Rectal smooth muscle tissue (tissue), 1 donor: ENCODE results near the gene MS4A4E.
"Not testable (repeated sequence)": the region's sequence is repeated elsewhere in the genome, so short reads cannot be mapped to it uniquely, and the experiment has no call there.

Source experiments
- H3K27ac ChIP-seq: one replicate; pipeline ENCODE4 v1.7.0; 2013; ENCODE audit warnings: low read depth, low read length, inconsistent platforms
- H3K27me3 ChIP-seq: one replicate; pipeline ENCODE4 v1.7.0; 2013; ENCODE audit warnings: low read length; ENCODE audit not compliant: control insufficient read depth, insufficient read depth
- H3K36me3 ChIP-seq: one replicate; pipeline ENCODE4 v1.7.0; 2013; ENCODE audit warnings: low read length; ENCODE audit not compliant: control insufficient read depth, insufficient read depth
- H3K4me1 ChIP-seq: one replicate; pipeline ENCODE4 v1.7.0; 2013; ENCODE audit warnings: low read length; ENCODE audit not compliant: control insufficient read depth, insufficient read depth
- H3K4me3 ChIP-seq: one replicate; pipeline ENCODE4 v1.7.0; 2013; ENCODE audit warnings: low read length
- H3K9ac ChIP-seq: one replicate; pipeline ENCODE4 v1.7.0; 2013; ENCODE audit warnings: low read length

Gene MS4A4E

GRCh38 chr11:60161766-60162165 lies 81.2 kb downstream of the MS4A4E start:
- no peak overlapping the region for H3K4me3 ChIP-seq
- H3K9ac ChIP-seq = no peak overlapping the region
- no peaks in the 10 kb centered on the region for H3K4me1 ChIP-seq
- H3K36me3 ChIP-seq = no peaks in the 10 kb centered on the region
- H3K27me3 ChIP-seq = no peaks in the 10 kb centered on the region
- no peak overlapping the region for H3K27ac ChIP-seq

DNA sequence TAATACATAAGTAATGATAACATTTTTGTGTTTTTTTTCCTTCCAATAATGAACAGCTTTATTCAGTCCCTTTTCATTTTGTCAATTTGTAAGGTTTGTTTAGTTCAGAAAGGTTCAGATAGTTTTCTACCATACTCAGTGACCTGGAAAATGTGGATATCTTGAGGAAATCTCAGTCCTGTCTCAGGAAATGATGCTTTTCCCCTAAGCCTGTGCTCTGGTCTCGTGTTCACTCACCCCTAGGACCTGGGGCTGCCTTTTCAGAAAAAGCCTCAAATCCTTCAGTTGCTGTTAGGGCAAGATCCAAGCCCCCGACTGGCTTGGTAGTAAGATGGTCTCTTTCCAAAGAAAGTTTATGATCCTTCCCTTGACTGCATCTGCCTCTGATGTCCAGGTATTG lies 81.8 kb downstream of the MS4A4E start:
- Histone ChIP-seq H3K36me3 (no peaks in the 10 kb centered on the region), H3K27ac (no peak overlapping the region), H3K9ac (no peak overlapping the region), H3K27me3 (no peaks in the 10 kb centered on the region), H3K4me1 (no peaks in the 10 kb centered on the region), H3K4me3 (no peak overlapping the region)

- Histone ChIP-seq H3K4me1 (no peaks in the 10 kb centered on the region), H3K27ac (no peak overlapping the region), H3K27me3 (no peaks in the 10 kb centered on the region), H3K4me3 (no peak overlapping the region), H3K36me3 (no peaks in the 10 kb centered on the region), H3K9ac (no peak overlapping the region)
These were observed 83.1 kb downstream of the MS4A4E start for GRCh38 chr11:60159868-60160267.

GRCh38 chr11:60159284-60159683 lies 83.7 kb downstream of the MS4A4E start:
- no peaks in the 10 kb centered on the region for H3K36me3 ChIP-seq
- H3K4me1 ChIP-seq = no peaks in the 10 kb centered on the region
- no peak overlapping the region for H3K27ac ChIP-seq
- H3K9ac ChIP-seq = no peak overlapping the region
- H3K4me3 ChIP-seq = no peak overlapping the region
- H3K27me3 ChIP-seq = no peaks in the 10 kb centered on the region

DNA sequence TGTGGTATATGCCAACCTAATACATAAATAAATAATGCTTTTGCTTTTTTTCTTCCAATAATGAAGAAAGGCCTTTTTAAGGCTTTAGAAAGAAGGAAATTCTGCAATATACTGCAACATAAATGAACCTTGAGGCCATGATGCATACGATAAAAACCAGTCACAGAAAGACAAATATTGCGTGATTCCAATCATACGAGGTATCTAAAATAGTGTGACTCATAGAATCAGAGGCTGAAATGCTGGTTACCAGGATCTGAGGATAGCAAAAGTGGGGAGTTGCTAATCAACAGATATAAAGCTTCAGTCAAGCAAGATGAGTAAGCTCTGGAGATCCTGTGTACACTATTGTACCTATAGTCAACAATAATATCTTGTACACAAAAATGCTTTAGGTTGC lies 84.3 kb downstream of the MS4A4E start:
- no peaks in the 10 kb centered on the region for H3K4me1 ChIP-seq
- no peak overlapping the region for H3K4me3 ChIP-seq

GRCh38 chr11:60155931-60156330 lies 87.0 kb downstream of the MS4A4E start:
- H3K4me1 ChIP-seq = no peaks in the 10 kb centered on the region
- H3K27ac ChIP-seq = no peak overlapping the region
- no peaks in the 10 kb centered on the region for H3K27me3 ChIP-seq
- H3K9ac ChIP-seq = no peak overlapping the region
- H3K36me3 ChIP-seq = no peaks in the 10 kb centered on the region
- no peak overlapping the region for H3K4me3 ChIP-seq

More for the DNA sequence above, 84.3 kb downstream of the MS4A4E start:
- Histone ChIP-seq H3K27me3 (no peaks in the 10 kb centered on the region), H3K27ac (no peak overlapping the region), H3K36me3 (no peaks in the 10 kb centered on the region), H3K9ac (no peak overlapping the region)

DNA sequence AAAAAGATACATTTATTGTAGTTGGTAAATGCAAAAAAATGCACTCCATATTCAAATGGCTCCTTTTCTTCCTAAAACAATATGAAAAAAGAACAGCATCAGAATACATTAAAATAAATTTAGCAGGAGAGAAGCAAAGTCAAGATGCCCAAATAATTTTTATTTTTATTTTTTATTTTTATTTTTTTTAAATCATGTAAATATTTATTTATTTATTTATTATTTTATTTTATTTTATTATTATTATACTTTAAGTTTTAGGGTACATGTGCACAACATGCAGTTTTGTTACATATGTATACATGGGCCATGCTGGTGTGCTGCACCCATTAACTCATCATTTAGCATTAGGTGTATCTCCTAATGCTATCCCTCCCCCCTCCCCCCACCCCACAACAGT lies 90.2 kb downstream of the MS4A4E start:
- not testable (repeated sequence) for H3K36me3 ChIP-seq, H3K4me3 ChIP-seq, H3K4me1 ChIP-seq, H3K9ac ChIP-seq, H3K27me3 ChIP-seq, H3K27ac ChIP-seq

GRCh38 chr11:60150279-60150678 lies 92.7 kb downstream of the MS4A4E start:
- no peak overlapping the region for H3K27ac ChIP-seq
- H3K9ac ChIP-seq = no peak overlapping the region
- no peaks in the 10 kb centered on the region for H3K4me1 ChIP-seq
- no peaks in the 10 kb centered on the region for H3K36me3 ChIP-seq
- no peaks in the 10 kb centered on the region for H3K27me3 ChIP-seq
- H3K4me3 ChIP-seq = no peak overlapping the region
